ENCODE measurements around the gene SLC39A3.

SLC39A3 gene

DNA sequence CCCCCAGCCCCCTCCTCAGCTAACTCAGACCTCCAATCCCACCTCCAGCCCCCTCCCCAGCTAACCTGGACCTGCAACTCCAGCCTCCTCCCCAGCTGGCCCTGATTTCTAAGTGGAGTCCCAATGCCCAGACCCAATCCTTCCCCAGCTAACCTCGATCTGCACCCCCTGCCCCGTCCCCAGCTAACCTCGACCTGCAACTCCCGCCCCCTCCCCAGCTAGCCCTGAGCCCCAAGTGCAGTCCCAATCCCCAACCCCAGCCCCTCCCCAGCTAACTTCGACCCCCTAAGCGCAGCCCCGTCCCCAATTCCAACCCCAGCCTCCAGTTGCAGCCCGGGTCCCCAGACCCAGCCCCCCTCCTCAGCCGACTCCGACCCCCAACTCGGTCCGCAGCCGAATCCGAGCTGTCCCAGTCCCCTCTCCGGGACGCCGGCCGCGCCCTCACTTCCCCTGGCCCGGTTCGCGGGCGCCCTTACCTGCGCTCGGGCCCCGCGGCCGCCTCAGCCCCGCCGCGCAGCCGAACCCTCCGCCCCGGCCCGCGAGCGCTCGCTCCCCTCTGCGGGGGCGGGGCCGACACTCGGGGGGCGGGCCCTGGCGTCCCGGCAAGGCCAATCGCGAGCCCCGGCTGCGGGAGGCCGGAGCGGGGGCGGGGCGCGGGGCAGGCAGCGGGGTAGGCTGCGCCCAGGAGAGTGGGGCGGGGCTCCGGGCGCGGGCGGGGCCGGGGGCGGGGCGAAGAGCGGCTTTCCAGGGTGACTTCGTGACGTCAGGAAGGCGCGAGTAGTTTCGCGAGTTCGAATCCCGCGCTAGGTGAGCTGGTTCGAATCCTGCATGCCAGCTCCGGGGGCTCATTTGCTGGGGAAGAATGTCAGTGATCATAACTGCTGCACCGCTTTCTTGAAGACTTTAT, 37.4 kb downstream of the SLC39A3 start, which contains the start of gene GNG7:
GNG7 (minus strand) TSS at position 525 of the 907 bp plus-strand sequence. CDS start 182,006 bp downstream, outside the sequence.
- CTCF ChIA-PET: interaction anchor here (0.6 kb wide), 1 partner anchor 8 kb away, joined by 3 read pairs; no protein-coding TSS in a partner anchor

DNA sequence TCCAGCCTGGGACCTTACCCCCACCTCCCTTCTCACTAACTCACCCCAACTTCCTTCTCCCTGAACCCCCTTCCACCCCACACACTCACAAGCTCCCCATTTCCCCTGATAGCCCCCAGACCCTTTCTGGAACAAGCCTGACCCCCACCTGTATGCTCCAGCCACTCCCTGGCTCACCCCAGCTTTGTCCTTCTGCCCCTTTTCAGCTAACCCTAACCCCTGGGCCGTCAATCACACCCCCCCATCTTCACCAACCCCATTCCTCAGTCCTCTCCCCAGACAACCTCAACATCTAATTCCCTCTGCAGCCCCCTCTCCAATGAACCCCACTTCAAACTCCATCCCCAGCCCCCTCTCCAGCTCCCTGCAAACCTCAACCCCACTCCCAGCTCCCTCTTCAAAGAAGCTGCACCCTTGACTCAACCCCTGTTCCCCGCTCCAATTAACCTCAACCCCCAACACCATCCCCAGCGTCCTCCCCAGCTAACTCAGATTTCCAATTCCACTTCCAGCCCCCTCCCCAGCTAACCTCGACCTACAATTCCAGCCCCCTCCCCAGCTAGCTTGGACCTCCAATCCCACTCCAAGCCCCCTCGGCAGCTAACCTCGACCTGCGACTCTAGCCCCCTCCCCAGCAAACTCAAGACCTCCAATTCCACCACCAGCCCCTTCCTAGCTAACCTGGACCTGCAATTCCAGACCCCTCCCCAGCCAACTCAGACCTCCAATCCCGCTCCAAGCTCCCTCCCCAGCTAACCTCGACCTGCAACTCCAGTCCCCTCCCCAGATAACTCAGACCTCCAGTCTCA, 38.3 kb downstream of the SLC39A3 start:
- no peak overlapping the region for H3K4me3 ChIP-seq (ENCODE audit: low read depth, low read length)
- no peak for DNase-seq (ENCODE audit: low read depth, low spot score)
- TF ChIP-seq, protein P1, sequence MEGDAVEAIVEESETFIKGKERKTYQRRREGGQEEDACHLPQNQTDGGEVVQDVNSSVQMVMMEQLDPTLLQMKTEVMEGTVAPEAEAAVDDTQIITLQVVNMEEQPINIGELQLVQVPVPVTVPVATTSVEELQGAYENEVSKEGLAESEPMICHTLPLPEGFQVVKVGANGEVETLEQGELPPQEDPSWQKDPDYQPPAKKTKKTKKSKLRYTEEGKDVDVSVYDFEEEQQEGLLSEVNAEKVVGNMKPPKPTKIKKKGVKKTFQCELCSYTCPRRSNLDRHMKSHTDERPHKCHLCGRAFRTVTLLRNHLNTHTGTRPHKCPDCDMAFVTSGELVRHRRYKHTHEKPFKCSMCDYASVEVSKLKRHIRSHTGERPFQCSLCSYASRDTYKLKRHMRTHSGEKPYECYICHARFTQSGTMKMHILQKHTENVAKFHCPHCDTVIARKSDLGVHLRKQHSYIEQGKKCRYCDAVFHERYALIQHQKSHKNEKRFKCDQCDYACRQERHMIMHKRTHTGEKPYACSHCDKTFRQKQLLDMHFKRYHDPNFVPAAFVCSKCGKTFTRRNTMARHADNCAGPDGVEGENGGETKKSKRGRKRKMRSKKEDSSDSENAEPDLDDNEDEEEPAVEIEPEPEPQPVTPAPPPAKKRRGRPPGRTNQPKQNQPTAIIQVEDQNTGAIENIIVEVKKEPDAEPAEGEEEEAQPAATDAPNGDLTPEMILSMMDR (IDR thresholded peaks at IDR 0.05; ENCODE audit: insufficient read depth, low read length, missing control alignments): no peak
- ChIA-PET CTCF (interaction anchor here (0.6 to 1.2 kb wide), 2 partner anchors 9 to 53 kb away, joined by 3 read pairs; no protein-coding TSS in a partner anchor), POLR2A (interaction anchor here (0.8 kb wide), 1 partner anchor 226 kb away, joined by 3 read pairs; the partner anchor contains the start of gene GADD45B)

More for the DNA sequence above, 37.4 kb downstream of the SLC39A3 start, which contains the start of gene GNG7:
- H3K4me3 ChIP-seq (ENCODE audit: low read depth, low read length): peak within 1 kb of the TSS; percentile 57
- TF ChIP-seq, protein P1 (IDR thresholded peaks at IDR 0.05; ENCODE audit: insufficient read depth, low read length, missing control alignments): no peak
- DNase-seq (ENCODE audit: low read depth, low spot score): no peak
- POLR2A ChIA-PET: interaction anchor here (0.8 kb wide), 1 partner anchor 227 kb away, joined by 3 read pairs; the partner anchor contains the start of gene GADD45B

DNA sequence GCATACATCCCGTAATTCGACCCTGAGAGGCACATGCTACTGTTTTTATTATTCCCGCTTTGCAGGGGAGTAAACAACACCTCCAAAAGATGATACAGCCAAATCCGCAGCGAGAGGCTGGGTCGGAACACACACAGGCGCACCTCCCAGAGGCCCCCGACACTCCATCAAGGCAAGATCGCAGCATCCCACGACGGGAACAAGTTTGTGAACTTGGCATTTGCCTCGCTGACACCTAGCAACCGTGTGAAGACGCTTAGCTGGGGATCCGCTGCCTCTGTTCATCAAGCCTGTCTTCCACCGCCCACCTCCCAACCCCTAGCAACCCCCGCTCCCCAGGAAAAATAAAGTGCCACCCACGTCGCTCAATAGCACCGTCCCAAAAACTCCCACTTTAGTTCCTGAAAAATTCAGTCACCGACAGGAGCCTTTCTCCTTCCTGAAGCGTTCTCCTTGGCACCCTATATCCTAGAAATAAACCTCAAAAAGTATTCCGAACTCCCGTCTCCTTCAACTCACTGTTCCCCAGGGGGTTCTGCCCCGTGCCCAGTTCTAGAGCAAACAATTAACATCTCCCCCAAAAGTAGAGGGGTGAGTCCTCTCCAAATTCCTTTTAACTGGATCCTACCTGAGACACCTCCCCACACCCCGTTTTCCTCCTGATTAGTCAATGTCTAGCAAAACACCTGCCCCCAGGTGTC, 39.0 kb downstream of the SLC39A3 start:
- no peak for DNase-seq (ENCODE audit: low read depth, low spot score)
- ChIA-PET CTCF (interaction anchor here (1.2 kb wide), 1 partner anchor 52 kb away, joined by 3 read pairs; no protein-coding TSS in a partner anchor), POLR2A (no interaction called here)
- TF ChIP-seq, protein P1 (IDR thresholded peaks at IDR 0.05; ENCODE audit: insufficient read depth, low read length, missing control alignments): no peak
- H3K4me3 ChIP-seq (ENCODE audit: low read depth, low read length): no peak overlapping the region

DNA sequence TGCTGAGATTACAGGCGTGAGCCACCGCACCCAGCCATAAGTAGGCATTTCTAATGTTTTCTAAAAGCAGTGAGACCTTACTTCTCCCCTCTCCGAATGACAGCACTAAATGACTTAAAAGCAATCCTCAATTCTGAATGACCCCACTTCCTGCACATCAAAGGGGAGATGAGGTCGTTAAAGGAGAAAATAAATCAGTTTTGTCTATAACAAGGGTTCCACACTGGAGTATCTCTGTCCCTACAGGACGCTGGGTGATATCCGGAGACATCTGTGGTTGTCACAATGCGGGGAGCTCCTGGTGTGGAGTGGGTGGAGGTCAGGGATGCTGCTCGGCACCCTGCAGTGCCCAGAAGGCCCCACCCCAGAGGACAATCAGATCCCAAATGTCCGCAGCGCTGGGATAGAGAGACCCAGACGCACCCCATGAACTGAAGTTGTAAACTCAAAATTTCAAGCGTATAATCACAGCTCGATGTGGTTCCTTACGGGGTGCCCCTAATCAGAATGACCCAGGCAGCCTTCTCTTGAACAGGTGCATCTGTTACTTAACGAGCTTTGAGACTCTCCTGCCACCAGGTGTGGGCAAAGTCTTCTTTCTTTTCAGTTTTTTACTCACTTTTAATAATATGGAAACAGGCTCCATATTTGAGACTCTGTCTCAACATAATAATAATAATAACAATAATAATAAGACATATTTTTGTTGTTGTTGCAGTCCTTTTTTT, 40.2 kb downstream of the SLC39A3 start:
- DNase-seq (ENCODE audit: low read depth, low spot score): no peak
- ChIA-PET POLR2A (no interaction called here), CTCF (interaction anchor here (0.7 to 0.9 kb wide), 2 partner anchors 55 to 62 kb away, joined by 3 to 4 read pairs; no protein-coding TSS in a partner anchor)
- TF ChIP-seq, protein P1 (IDR thresholded peaks at IDR 0.05; ENCODE audit: insufficient read depth, low read length, missing control alignments): no peak
- H3K4me3 ChIP-seq (ENCODE audit: low read depth, low read length): no peak overlapping the region

DNA sequence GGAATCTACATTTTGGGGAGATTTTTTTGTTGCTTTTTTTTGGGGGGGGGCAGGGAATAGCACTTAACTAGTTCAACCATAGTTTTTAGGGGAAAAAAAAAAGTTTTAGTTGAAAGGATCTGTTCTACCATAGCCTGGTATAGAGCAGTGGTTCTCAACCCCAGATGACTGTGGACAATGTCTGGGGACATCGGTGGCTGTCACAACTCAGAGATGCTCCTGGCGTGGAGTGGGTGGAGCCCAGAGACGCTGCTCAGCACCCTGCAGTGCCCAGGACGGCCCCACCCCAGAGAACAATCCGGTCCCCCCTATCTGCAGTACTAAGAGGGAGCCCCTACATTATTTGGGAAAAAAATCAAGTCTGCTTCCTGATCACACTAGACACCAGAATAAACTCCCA, 45.6 kb downstream of the SLC39A3 start:
- ChIA-PET CTCF (no interaction called here), POLR2A (interaction anchor here (0.7 kb wide), 1 partner anchor 23 kb away, joined by 3 read pairs; no protein-coding TSS in a partner anchor)
- TF ChIP-seq, protein P1 (IDR thresholded peaks at IDR 0.05; ENCODE audit: insufficient read depth, low read length, missing control alignments): no peak
- no peak for DNase-seq (ENCODE audit: low read depth, low spot score)
- no peak overlapping the region for H3K4me3 ChIP-seq (ENCODE audit: low read depth, low read length)
